Glutamatergic neuron (in vitro differentiated cells): Measurements from ENCODE around the gene STX19. TPM values are rescaled to one million over a fixed set of nuclear protein-coding genes. Genes with fewer than 3 reads are reported as not detected.
"Not testable (repeated sequence)": the region's sequence is repeated elsewhere in the genome, so short reads cannot be mapped to it uniquely, and the experiment has no call there.

Experiments used
- DNase-seq: peaks from one replicate; pipeline ENCODE4 v3.0.0; 2022
- H3K27ac Mint-ChIP-seq: one replicate; pipeline ENCODE4 v1.8.0; 2020; ENCODE audit warnings: mild to moderate bottlenecking, mixed read lengths, inconsistent platforms; ENCODE audit not compliant: unreplicated experiment
- H3K27me3 Mint-ChIP-seq: one replicate; pipeline ENCODE4 v1.8.0; 2020; ENCODE audit warnings: mild to moderate bottlenecking, moderate library complexity, mixed read lengths, inconsistent platforms; ENCODE audit not compliant: unreplicated experiment
- H3K36me3 Mint-ChIP-seq: one replicate; pipeline ENCODE4 v1.8.0; 2020; ENCODE audit warnings: mild to moderate bottlenecking, mixed read lengths, inconsistent platforms; ENCODE audit not compliant: unreplicated experiment
- H3K4me1 Mint-ChIP-seq: one replicate; pipeline ENCODE4 v1.8.0; 2020; ENCODE audit warnings: mild to moderate bottlenecking, low read depth, mixed read lengths, inconsistent platforms; ENCODE audit not compliant: unreplicated experiment
- H3K4me3 Mint-ChIP-seq: one replicate; pipeline ENCODE4 v1.8.0; 2020; ENCODE audit warnings: mild to moderate bottlenecking, mixed read lengths, inconsistent platforms; ENCODE audit not compliant: unreplicated experiment
- H3K9me3 Mint-ChIP-seq: one replicate; pipeline ENCODE4 v1.8.0; 2020; ENCODE audit warnings: mild to moderate bottlenecking, moderate library complexity, mixed read lengths, inconsistent platforms; ENCODE audit not compliant: unreplicated experiment
- total RNA-seq: library from RNA; stranded (reverse); fragmentation: NEBNext Ultra II Directional; extraction: Animal tissue kit (Norgen Biotek cat#: 25700); gene quantifications from one replicate; pipeline ENCODE4 v1.2.1, GENCODE V29; 2021; ENCODE audit not compliant: unreplicated experiment
- TF ChIP-seq, protein P1 (sequence below): fragments of 200-600 bp; sonication (generic); IDR thresholded peaks from one replicate; pipeline ENCODE4 v1.5.0; 2021; ENCODE audit not compliant: partially characterized antibody, unreplicated experiment

Gene STX19
- total RNA-seq, 1 donor from 2014 or later: not detected

GRCh38 chr3:93969997-93970396 is 58.4 kb downstream of the STX19 start:
- Mint-ChIP-seq H3K27ac (no peak overlapping the region), H3K27me3 (peaks cover 2% of the 10 kb centered on the region), H3K36me3 (no peaks in the 10 kb centered on the region), H3K4me3 (no peak overlapping the region), H3K9me3 (peaks cover 3% of the 10 kb centered on the region), H3K4me1 (peaks cover 3% of the 10 kb centered on the region)
- TF ChIP-seq, protein P1, sequence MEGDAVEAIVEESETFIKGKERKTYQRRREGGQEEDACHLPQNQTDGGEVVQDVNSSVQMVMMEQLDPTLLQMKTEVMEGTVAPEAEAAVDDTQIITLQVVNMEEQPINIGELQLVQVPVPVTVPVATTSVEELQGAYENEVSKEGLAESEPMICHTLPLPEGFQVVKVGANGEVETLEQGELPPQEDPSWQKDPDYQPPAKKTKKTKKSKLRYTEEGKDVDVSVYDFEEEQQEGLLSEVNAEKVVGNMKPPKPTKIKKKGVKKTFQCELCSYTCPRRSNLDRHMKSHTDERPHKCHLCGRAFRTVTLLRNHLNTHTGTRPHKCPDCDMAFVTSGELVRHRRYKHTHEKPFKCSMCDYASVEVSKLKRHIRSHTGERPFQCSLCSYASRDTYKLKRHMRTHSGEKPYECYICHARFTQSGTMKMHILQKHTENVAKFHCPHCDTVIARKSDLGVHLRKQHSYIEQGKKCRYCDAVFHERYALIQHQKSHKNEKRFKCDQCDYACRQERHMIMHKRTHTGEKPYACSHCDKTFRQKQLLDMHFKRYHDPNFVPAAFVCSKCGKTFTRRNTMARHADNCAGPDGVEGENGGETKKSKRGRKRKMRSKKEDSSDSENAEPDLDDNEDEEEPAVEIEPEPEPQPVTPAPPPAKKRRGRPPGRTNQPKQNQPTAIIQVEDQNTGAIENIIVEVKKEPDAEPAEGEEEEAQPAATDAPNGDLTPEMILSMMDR: no peak
- no peak for DNase-seq

DNA sequence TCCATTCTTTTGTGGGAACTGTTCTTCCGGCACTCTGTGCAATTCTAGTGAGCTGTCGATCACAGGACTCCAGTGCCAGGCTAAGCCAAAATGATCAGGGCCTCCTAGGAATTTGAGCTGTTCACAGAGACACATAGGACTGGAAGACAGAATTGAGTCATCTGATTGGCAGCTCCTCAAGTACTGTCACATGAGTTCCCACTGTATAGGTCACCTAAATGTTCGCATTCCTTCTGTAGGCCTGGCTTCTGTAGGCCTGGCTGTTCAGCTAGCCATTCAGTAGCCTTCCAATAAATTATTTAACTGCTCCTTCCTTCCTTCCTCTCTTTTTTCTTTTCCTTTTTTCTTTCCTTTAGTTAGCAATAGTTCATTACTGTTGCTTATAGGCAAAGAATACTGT is 59.0 kb downstream of the STX19 start:
- no peak for DNase-seq
- Mint-ChIP-seq H3K4me3 (no peak overlapping the region), H3K4me1 (peaks cover 3% of the 10 kb centered on the region), H3K27me3 (peaks cover 2% of the 10 kb centered on the region), H3K9me3 (peaks cover 3% of the 10 kb centered on the region), H3K36me3 (no peaks in the 10 kb centered on the region), H3K27ac (no peak overlapping the region)
- TF ChIP-seq, protein P1: no peak

DNA sequence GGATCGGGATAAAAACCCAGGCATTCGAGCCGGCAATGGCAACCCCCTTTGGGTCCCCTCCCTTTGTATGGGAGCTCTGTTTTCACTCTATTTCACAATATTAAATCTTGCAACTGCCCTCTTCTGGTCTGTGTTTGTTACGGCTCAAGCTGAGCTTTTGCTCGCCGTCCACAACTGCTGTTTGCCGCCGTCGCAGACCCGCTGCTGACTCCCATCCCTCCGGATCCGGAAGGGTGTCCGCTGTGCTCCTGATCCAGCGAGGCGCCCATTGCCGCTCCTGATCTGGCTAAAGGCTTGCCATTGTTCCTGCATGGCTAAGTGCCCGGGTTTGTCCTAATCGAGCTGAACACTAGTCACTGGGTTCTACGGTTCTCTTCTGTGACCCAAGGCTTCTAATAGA is 63.3 kb downstream of the STX19 start:
- H3K4me3 Mint-ChIP-seq, DNase-seq, H3K36me3 Mint-ChIP-seq, H3K27me3 Mint-ChIP-seq, H3K4me1 Mint-ChIP-seq, H3K27ac Mint-ChIP-seq, H3K9me3 Mint-ChIP-seq: not testable (repeated sequence)

Other genes starting within 250 kb of the STX19 start
- gene PROS1, start 54.7 kb downstream of the STX19 start, total RNA-seq: 4.9 TPM
- 12.1 TPM for gene ARL13B, start 48.4 kb downstream of the STX19 start, total RNA-seq
- 3.5 TPM for gene DHFR2, start 34.3 kb upstream of the STX19 start, total RNA-seq
- gene NSUN3, start 34.5 kb upstream of the STX19 start, total RNA-seq: 16.3 TPM